CD4-positive, alpha-beta T cell treated with Interferon alpha-2 for 1 hour (primary cell): ENCODE data around the gene THAP2.

Experiments used
- DNase-seq, 2 donors: peaks; one replicate each; pipeline ENCODE4 v3.0.0-alpha.2; 2020 to 2022

Gene THAP2

DNA sequence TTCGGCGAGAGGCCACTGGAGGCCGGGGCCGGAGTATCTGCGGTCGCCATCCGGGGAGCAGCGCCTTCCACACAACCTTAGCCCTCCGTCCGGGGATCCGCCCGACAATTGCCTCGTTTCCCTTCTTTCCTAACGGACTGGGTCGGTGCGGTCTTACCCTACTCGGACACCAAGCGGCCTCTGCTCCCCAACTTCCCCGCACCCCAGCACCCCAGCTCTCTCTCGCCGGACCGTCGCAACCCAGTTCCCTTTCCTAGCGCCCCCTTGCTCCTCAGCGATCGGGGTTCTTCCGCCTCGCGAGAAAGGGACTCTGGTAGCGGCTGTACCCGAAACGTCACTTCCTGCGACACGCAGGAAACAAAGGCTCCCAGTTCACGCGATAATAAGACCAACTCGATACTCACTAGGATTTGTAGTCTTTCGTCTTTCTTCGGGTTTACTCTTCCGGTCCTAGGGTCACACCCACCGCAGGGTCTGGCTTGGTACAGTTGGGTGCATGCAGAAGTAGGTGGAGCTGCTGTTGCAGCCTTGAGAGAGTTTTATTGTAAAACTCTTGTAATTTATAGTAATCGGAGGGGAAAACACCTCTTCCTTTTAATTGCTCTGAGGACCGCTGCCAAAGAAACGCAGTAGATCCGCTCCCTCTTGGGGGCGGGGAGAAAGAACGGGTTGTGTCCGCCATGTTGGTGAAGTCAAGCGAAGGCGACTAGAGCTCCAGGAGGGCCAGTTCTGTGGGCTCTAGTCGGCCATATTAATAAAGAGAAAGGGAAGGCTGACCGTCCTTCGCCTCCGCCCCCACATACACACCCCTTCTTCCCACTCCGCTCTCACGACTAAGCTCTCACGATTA lies at the start of gene THAP2, which contains the start of gene ZFC3H1:
TSS of gene THAP2 (plus strand) at position 741 of the 850 bp plus-strand sequence. CDS start 209 bp downstream, outside the sequence.
TSS of gene ZFC3H1 (minus strand) at position 288 of the 850 bp plus-strand sequence. CDS start at position 50, 238 bp downstream.
- DNase-seq, result peak; percentile 97

DNA sequence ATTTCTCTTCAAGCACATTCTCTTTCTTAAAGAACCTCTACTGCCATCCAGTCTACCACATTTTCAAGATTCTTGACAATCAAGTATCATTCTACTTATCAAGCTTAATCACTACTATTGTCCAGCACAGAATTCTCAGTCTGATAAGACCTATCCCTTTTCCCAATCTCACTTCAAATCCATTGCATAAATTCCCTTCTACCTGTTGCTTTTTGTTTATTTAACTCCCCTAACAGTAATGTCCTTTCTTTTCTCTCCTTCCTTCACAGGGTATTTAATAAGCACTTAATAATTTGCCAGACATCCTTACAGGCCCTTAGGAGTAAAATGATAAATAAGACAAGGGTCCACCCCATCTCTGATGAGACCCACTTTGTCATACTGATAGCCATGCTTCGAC lies 42.2 kb upstream of the THAP2 start:
- DNase-seq, result no peak

DNA sequence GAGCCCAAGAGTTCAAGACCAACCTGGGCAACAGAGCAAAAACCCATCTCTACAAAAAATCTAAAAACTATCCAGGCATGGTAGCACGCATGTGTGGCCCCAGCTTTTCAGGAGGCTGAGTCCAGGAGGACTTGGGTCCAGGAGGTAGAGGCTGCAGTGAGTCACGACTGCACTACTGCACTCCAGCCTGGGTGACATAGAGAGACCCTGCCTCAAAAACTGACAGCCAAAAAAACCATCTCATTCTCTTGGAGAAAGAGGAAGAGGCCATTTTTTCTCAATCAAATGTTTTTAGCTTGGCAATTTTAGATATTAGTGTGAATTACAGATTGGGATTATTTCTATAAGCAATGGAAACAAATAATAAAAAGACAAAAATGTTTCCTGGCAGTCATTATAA lies 38.6 kb upstream of the THAP2 start:
- DNase-seq, result no peak

DNA sequence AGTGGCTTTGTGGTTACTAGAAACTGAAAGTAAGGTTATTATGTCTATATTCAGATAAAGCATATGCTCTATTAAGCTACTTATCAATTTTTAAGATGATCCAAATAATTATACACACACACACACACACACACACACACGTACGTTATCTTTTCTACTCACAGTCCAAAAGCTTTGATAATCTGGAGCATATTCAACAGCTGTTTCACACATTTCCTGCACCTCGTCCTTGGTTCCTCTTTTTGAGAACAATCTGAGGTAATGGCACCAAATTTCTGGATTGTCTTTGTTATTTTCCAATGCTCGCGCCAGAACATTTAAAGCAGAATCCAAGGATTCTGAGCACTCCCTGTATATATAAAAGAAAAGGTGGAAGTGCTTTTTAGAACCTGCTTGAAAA lies 38.0 kb upstream of the THAP2 start:
- DNase-seq, result peak in 1 of 2 donors; percentile 13

DNA sequence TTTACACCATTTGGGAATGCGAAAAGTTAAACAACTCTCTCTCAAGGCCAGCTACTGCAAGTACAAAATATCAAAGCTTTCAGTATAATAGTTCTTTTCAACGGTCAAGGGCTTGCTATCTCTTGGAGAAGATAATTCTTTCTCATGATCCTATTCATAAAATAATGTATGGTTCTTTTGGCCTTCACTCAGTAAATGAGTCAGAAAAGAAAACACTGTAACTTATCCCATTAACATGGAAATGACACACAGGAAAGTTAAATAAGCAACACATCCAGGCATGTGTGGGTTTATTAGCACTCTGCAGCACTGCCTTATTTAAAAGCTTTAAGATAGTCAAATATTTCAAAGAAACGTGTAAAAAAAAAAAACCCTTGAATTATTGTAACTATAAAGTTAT lies 37.3 kb upstream of the THAP2 start:
- no peak for DNase-seq

DNA sequence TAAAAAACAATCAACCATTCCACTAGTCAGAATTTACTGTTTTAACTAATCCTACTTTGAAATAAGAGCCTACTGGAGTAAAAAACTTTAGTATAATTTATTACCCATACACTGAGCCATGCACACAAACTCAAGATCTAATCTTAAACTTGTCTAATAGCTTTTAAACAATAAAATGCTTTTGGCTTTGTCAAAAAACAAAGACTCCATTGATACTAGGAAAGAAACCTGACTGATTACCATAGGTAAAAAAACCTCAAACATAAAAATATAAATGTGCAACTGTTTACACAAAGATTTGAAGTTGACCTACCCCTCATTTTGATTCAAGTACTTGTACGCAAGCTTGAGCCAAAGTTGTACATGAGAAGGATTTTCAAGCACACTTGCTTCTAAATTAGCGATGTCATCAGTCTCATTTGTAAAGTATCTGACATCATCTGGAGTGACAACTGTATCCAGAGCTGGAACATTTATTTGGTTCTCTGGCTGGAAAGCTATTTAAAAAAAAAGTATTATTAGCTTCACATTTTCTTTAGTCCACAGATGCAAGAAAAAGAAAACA lies 36.6 kb upstream of the THAP2 start:
- DNase-seq, result no peak

DNA sequence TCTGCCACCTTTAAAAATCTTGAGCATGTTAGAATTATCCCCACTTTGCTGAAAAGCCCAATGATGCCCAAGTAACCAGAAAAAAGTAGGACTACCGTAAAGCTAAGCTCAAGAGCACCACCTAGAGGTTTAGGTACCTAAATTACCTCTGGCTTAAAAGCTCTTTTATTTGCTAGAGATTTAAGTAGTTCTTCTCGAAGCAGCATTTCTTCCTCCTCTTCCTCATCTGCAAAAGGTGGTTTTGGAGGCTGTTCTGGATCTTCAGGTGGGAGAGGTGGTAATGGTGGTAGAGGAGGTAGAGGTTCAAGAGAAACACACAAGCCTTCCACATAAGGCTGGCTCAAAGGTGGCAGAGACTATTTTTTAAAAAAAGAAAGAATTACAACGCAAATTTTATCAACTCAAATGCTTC lies 27.4 kb upstream of the THAP2 start:
- DNase-seq, result peak in 1 of 2 donors; percentile 70

DNA sequence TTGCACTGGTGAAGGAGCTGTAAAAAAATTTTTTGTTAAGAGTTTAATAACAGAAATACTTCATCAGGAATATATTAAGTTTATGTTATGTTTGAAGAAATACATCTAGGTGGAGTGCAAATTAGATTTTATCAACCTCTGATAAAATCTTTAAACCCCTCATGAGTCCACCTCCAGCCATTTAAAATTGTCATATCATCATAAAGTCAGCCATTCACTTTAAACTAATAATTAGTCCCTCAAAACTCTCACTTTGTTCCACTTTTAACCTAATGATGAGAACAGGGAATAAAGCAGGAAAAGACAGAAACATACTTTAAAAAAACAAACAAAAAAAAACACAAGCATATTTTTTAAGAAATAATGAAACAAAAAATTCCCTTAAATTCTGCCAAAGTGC lies 25.6 kb upstream of the THAP2 start:
- DNase-seq, result no peak

DNA sequence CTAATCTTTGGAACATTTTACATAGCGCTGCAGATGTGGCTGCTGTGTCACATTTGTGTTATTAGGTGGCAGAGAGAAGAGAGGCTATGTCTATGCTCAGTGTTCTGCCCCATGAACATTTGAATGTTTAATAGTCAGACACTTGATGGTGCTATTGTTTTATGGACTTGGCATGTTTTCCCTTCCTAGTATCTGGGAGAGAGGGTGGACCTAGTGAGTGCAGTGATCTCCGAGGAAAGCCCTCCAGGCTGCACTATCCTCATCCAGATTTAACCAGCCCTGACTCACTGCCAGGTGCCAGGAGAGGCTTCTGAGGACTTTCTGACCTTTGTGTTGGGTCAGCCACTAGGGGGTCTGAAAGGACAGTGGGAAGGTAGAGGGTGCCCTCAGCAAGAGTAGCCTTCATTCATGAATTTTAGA lies 24.8 kb upstream of the THAP2 start:
- no peak for DNase-seq

DNA sequence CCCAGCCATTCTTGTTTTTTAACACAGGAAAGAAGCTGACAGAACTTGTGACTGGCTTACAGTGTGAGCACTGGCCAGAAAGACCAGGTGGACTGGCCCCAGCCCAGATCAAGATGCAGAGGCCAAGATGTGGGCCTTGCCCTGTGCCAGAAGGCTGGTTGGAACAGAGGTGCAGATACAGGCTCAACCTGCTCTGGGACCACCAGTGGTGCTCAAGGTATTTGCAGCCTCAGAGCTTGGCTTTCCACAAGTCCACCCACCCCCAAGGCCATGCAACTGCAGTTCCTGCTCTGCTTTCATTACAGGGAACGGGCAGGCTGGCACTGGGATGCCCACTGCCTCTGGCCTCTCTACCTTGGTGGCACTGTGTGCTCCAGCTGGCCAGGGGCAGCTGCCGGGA lies 23.8 kb upstream of the THAP2 start:
- DNase-seq, result no peak

DNA sequence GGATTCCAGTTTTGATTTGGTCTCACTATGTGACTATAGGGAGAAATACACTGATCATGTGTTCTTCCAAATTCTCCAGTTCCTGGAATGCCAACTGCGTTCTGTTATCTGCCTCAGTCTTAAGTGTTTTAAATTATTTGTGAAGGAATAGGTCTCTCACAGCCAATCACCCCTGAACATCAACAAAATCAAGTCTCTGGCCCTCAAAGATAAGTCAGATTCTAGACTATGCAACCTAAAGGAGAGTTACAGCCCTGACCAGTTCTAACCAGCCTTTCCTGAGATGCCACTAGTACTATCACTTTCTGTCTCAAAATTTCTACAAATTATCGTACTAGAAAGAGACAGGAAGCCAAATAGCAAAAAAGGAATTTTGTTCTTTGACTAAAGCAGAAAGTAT lies 22.7 kb upstream of the THAP2 start:
- no peak for DNase-seq

DNA sequence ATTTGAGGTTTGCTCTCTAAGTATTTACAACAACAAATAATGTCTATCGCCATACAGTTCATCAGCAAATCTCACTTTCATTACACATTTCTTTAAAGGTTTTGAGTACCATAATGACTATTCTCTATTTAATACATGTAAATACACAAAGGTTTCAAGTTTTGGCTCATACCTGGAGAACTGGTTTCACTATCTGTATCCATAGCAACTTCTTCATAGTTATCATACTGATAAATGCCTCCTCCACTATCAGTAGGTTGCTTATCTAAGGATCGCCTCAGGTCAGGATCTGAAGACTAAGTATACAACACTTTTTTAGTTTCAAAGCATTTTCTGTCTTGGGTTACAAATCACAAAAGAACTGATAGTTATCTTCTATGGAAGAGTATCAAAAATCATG lies 21.8 kb upstream of the THAP2 start:
- DNase-seq, result no peak

DNA sequence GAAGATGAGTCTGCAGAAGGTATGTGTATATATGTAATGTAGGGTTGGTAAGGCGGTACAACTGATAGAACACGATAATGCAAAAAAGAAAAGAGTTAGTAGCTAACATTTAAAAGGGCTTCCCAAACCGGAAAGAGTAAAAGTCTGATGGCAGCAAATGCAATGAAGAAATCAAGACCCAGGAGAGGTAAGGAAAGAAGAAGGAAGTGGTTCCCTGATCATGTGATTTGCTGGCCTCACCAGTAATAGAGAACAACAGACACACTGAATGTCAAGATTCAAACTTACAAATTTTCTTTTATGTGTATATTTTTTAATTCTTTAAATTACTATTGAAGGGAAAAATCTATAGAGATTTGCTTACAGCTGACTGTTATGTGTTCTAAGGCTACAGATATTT lies 18.8 kb upstream of the THAP2 start:
- DNase-seq, result no peak

DNA sequence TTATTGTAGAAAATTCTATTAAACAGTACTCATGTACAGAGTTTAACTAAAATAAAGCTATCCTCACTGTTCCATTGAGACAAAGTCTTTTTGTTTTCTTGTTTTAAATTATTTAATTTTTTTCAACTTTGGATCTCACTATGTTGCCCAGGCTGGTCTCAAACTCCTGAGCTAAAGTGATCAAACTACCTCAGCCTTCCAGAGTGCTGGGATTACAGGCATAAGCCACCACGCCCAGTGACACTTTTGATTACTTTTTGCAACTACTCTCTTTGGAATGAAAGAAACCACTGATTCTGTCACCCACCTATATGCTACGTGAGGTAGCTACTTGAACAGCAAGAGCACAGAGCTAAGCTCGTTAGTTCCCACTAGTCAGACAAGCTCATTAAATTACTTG lies 17.6 kb upstream of the THAP2 start:
- no peak for DNase-seq

DNA sequence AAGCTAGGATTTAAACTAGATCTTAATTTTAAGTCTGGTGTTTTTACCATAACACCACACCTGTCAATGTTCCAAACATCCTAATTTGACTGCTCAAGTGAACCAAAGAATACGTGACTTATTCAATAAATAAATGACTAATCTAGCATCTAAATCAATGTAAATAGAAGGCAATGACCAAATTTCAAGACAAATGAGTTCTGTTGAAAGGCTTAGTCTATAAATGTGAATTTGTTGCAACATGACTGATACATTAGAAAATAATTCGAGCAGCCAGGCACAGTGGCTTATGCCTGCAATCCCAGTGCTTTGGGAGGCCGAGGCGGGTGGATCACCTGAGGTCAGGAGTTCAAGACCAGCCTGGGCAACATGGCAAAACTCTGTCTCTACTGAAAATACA lies 15.6 kb upstream of the THAP2 start:
- DNase-seq, result no peak

DNA sequence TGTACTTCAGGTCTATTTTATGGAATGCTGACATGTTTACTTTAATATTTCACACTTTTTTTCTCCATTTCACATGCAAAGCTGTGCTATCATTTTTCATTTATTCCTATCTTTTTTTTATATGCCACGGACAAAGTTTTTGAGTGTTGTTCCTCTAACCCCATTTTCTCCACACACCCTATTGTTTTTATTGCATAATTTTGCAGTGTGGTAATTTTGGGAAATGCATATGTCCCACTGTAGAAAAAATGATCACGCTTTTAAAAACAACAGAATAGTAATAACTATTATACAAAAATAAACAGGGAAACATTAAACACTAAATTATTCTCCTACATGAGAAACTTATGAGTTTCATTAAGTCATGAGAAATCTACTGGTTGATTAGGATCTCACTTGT lies 14.7 kb upstream of the THAP2 start:
- no peak for DNase-seq

DNA sequence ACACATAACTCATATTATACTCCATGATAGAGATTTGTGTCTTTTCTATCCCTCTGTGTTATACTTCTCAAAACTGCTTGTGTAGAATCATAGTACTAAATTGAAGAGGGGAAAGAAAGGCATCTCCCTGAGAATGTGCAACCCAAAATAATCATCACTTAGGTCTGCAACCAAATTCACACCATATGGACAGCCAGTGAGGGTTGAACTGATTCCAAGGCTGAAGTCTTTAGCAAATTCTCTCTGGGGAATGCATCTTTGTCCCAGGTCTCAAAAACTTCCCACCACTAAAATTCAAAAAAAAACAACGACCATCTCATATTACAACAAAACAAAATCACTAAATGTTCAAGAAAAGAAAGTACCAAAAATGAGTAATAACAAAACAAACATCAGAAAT lies 11.4 kb upstream of the THAP2 start:
- no peak for DNase-seq

DNA sequence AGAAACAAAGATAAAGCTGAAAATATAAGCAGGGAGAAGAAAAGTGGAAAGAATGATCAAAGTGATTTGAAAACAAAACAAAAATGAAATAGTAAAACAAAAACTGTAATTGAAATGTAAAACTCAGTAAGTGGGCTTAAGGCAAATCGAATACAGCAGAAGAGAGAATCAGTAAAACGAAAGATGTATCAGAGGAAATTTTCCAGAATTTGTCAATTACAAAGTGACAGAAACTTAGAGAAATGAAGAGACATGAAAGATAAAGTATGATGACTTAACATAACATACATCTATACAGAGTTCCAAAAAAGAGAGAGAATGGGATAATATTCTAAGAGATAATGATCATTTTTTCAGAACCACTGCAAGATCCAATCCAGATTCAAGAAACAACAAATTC lies 11.0 kb upstream of the THAP2 start:
- no peak for DNase-seq

DNA sequence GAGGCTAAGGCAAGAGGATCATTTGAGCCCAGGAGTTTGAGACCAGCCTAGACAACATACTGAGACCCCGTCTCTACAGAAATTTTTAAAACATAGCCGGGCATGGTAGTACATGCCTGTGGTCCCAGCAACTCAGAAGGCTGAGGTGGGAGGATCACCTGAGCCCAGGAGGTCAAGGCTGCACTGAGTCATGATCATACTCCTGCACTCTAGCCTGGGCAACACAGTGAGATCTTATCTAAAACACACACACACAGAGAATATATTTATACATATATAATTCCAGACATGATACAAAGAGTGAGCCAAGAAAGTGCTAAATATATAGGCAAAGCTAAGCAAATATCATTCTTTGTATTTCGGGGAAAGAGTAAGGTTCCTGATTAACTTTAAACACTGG lies 9.9 kb upstream of the THAP2 start:
- DNase-seq, result no peak

DNA sequence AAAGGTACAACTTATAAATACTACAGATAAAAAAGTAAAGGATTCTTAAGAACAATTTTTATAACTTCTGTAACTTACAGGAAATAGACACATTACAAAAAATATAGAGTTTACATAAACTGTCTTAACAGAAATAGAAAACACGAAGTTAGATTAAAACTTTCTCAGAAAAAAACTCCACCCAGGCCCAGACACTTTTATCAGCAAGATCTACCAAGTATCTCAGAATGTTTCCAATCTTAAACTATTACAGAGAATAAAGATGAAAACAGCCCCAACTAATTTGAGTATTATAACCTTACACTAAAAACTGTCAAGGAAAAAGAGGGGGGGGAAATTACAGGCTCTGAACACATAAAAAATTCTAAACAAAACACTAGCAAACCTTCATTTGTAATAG lies 8.6 kb upstream of the THAP2 start:
- peak in 1 of 2 donors; percentile 43 for DNase-seq

DNA sequence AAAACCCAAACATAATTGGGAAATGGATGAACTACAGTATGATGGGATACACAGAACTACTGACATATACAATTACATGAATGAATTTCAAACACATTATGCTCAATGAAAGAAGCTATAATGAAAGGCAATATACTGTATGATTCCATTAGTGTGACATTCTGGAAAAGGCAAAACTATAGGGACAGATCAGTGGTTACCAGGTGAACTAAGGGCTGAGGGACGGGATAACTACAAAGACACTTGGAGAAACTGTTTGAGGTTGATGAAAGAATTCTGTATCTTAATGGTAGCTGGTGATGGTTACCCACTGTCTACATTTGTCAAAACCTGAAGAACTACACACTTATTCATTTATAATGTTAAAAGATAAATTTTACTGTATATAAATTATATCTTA lies 8.2 kb upstream of the THAP2 start:
- no peak for DNase-seq

DNA sequence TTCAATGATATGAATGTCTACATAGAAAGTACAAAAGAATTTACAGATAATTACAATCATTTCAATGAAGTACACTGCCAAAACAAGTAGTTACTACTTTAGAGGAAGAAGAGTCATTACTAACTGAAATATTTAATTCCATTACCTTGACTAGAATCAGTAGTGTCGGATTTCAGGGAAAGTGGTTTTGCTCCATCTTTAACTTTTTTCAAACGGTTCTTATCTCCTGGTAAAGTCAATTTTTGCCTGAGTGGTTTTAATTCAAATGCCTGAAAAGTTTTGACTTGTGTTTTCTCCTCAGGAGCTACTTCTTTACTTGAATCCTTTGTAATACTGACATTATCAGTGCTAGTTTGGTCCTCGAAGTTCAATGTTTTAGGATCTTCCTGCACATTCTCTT lies 7.4 kb upstream of the THAP2 start:
- no peak for DNase-seq

DNA sequence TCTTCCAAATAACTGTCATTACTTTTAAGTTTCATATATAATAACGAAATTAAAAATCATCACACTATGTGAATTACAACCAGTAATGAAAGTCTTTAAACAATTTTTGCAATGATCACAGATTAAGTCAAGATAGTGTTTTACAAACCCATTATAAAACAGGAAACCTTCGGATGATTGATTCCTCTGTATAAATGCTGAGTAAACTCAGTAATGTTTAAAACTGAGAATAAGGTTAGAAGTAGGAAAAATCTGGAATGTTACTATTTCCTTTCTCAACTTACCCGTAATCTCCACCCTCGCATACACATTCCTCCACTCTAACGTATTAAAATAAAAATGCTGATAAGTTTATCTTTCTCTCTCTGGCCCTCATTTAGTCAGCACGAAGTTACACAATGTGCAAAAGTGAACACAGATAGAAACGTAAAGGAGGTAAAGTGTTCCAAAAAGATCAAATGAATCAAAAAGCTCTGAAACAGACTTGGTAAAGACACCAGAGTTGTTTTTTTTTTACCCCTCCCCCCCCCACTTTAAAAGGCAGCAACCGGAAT lies 2.0 kb upstream of the THAP2 start:
- no peak for DNase-seq

DNA sequence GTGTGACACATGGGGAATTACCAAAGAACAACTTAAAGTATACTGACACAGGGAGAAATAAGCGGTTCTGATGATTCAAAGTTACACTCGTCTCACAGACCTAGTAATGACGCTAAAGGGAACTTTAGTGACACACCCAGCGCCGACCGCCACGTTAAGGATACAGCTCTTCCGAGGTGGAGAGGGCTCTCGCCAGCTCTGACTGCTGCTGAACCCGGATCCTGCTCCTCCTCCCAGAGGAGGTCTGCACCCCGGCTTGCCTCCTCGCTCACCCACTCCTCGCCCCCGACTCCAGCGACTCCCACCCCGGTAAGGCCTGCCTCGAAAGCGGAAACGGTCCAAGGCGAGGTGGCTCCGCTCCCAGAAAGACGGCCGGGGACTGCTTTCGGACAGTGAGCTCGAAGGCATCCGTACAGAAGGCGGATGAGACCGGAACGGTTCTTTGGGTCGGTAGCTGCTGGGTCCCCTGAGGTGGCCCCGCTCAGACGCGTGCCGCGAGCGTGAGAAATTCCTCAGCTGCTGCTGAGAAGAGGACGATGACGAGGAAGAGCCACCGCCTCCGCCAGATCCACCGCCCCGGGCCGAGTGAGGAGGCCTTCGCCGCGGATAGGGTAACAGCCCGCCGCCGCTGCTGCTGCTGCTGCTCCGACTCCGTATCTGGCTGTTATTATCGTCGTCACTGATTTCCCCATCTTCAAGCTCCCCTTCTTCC lies 1.1 kb upstream of the THAP2 start:
- DNase-seq, result peak; percentile 77
